Panc1 (cell line): ENCODE results near the gene THRB.

Source experiments
- POLR2AphosphoS5 ChIP-seq: IDR thresholded peaks from 2 replicates; pipeline ENCODE4 v1.6.1; 2012; ENCODE audit warnings: mild to moderate bottlenecking, low read depth, low read length, moderate library complexity
- SIN3A ChIP-seq: IDR thresholded peaks from 2 replicates; pipeline ENCODE4 v1.6.1; 2012; ENCODE audit warnings: low read depth, mild to moderate bottlenecking, low read length, moderate library complexity, borderline replicate concordance; ENCODE audit not compliant: insufficient read depth
- TF ChIP-seq, protein P1 (sequence below): fragments of 450-650 bp; IDR thresholded peaks from 2 replicates; pipeline ENCODE4 v1.5.1; 2017; ENCODE audit warnings: mild to moderate bottlenecking

DNA sequence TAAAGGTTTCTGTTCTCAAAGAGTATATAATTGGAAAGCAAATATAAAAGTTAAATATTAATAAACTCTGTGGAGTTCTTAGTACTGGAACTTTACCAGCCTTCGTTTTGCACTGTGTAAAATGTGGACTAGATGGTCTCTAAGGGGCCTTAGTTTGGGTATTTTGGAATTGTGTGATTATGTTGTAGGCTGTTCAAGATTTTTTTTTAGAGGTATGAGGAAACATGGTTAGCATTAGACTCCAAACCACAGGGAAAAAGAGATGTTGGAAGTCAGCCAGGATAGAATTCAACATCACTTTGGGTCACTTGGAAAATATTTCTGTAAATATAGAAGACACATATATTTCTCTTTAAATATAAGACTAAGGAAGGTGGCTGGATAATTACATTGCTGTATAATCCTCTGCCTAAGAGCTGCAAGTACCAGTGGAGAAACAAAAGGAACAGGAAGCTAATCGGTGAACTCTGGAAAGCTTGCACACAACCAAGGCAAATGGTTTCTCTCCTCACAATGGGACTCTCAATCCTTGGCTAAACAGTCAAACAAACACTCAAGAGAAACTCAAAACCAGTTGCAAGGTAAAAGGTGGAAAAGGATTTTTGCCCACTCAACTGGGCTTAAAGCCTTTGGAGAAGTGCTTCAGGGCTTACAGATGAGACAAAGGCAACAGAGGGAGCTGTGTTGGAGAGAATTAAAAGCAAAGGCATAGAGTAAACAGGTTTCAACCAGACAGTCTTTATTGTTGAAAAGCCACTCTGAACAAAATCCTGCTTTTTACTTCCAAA lies 407.8 kb downstream of the THRB start:
- TF ChIP-seq, protein P1, sequence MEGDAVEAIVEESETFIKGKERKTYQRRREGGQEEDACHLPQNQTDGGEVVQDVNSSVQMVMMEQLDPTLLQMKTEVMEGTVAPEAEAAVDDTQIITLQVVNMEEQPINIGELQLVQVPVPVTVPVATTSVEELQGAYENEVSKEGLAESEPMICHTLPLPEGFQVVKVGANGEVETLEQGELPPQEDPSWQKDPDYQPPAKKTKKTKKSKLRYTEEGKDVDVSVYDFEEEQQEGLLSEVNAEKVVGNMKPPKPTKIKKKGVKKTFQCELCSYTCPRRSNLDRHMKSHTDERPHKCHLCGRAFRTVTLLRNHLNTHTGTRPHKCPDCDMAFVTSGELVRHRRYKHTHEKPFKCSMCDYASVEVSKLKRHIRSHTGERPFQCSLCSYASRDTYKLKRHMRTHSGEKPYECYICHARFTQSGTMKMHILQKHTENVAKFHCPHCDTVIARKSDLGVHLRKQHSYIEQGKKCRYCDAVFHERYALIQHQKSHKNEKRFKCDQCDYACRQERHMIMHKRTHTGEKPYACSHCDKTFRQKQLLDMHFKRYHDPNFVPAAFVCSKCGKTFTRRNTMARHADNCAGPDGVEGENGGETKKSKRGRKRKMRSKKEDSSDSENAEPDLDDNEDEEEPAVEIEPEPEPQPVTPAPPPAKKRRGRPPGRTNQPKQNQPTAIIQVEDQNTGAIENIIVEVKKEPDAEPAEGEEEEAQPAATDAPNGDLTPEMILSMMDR = no peak
- TF ChIP-seq SIN3A (no peak), POLR2AphosphoS5 (no peak)
